ENCODE measurements around the gene ZRANB2.

Gene ZRANB2

GRCh38 chr1:71027991-71028390 lies 52.8 kb downstream of the ZRANB2 start:
- CTCF ChIA-PET, result interaction anchor here (1.1 to 1.4 kb wide), 2 partner anchors 12 to 62 kb away, joined by 3 read pairs; no protein-coding TSS in a partner anchor
- no peak for TF ChIP-seq CTCF (IDR thresholded peaks at IDR 0.05; ENCODE audit: control extremely low read depth, extremely low read depth, low read depth, missing control alignments)
- no peak for DNase-seq (ENCODE audit: extremely low spot score)
- POLR2A ChIA-PET, result no interaction called here

- CTCF ChIA-PET, result interaction anchor here (1.1 kb wide), 1 partner anchor 11 kb away, joined by 3 read pairs; no protein-coding TSS in a partner anchor
- POLR2A ChIA-PET, result no interaction called here
- no peak for TF ChIP-seq CTCF (IDR thresholded peaks at IDR 0.05; ENCODE audit: control extremely low read depth, extremely low read depth, low read depth, missing control alignments)
- DNase-seq (ENCODE audit: extremely low spot score), result no peak
Observed at GRCh38 chr1:71026093-71026492, 54.7 kb downstream of the ZRANB2 start.

- CTCF ChIA-PET, result interaction anchor here (1.3 kb wide), 1 partner anchor 11 kb away, joined by 3 read pairs; no protein-coding TSS in a partner anchor
- POLR2A ChIA-PET, result no interaction called here
- no peak for TF ChIP-seq CTCF (IDR thresholded peaks at IDR 0.05; ENCODE audit: control extremely low read depth, extremely low read depth, low read depth, missing control alignments)
- no peak for DNase-seq (ENCODE audit: extremely low spot score)
Observed at GRCh38 chr1:71023515-71023914, 57.3 kb downstream of the ZRANB2 start.

GRCh38 chr1:71019233-71019969 lies 61.4 kb downstream of the ZRANB2 start:
- POLR2A ChIA-PET, result no interaction called here
- DNase-seq (ENCODE audit: extremely low spot score), result no peak
- CTCF ChIA-PET, result no interaction called here
- no peak for TF ChIP-seq CTCF (IDR thresholded peaks at IDR 0.05; ENCODE audit: control extremely low read depth, extremely low read depth, low read depth, missing control alignments)

GRCh38 chr1:71018791-71019190 lies 62.0 kb downstream of the ZRANB2 start:
- no peak for DNase-seq (ENCODE audit: extremely low spot score)
- TF ChIP-seq CTCF (IDR thresholded peaks at IDR 0.05; ENCODE audit: control extremely low read depth, extremely low read depth, low read depth, missing control alignments), result no peak
- POLR2A ChIA-PET, result no interaction called here
- CTCF ChIA-PET, result no interaction called here

GRCh38 chr1:71015745-71016144 lies 65.1 kb downstream of the ZRANB2 start:
- ChIA-PET CTCF (interaction anchor here (0.9 to 1.7 kb wide), 2 partner anchors 12 to 45 kb away, joined by 3 read pairs; no protein-coding TSS in a partner anchor), POLR2A (no interaction called here)
- no peak for TF ChIP-seq CTCF (IDR thresholded peaks at IDR 0.05; ENCODE audit: control extremely low read depth, extremely low read depth, low read depth, missing control alignments)
- DNase-seq (ENCODE audit: extremely low spot score), result no peak

Data from GM10248 (cell line).